Endothelial cell of umbilical vein (primary cell): ENCODE measurements around the gene KCNJ2. TPM values are rescaled to one million over a fixed set of nuclear protein-coding genes. Genes with fewer than 3 reads are reported as not detected.

Source experiments
- BruUV-seq: library from RNA; stranded (reverse); fragments of 400-500 nt; replicated peaks from 2 replicates; lab custom pipeline; 2021; lab: Mats Ljungman, UMichigan
- CTCF ChIA-PET: fragments of 300-600, 350-600 bp; sonication (Branson Sonifier 250); formaldehyde crosslinking; loops from one replicate; lab custom pipeline; 2021; ENCODE audit warnings: antibody characterized with exemption, inconsistent platforms; lab: Charles Lee
- POLR2A ChIA-PET: fragments of 300-600, 350-600 bp; sonication (Branson Sonifier 250); formaldehyde crosslinking; loops from one replicate; lab custom pipeline; 2021; ENCODE audit warnings: antibody characterized with exemption, inconsistent platforms; lab: Charles Lee
- DNase-seq: peaks from one replicate; pipeline ENCODE4 v3.0.0-alpha.2; 2011; ENCODE audit warnings: low read depth, low spot score
- FAIRE-seq: peaks from 2 replicates; lab custom pipeline; 2011; peaks lifted over from hg19 to GRCh38; lab: Jason Lieb, UNC
- H2AFZ ChIP-seq: 2 replicates; pipeline ENCODE4 v1.6.0; 2012; ENCODE audit warnings: low read depth, low read length, control low read depth, inconsistent platforms
- H3K27ac ChIP-seq: 2 replicates; pipeline ENCODE4 v1.5.1; 2011; ENCODE audit warnings: low read depth, mild to moderate bottlenecking, control low read depth, low read length, moderate library complexity; ENCODE audit not compliant: insufficient read depth
- H3K27me3 ChIP-seq, 2 experiments: 2 replicates each; pipeline versions ENCODE4 v1.6.0 to v1.6.1; 2011; ENCODE audit warnings: low read length in 2 of 2, mixed read lengths in 1 of 2; ENCODE audit not compliant: control insufficient read depth in 2 of 2, insufficient read depth in 2 of 2
- H3K36me3 ChIP-seq, 2 experiments: 2 replicates in 1 of 2; 3 replicates in 1 of 2; pipeline ENCODE4 v1.5.1; 2011; ENCODE audit warnings: low read length in 2 of 2, mild to moderate bottlenecking in 1 of 2, moderate library complexity in 1 of 2; ENCODE audit not compliant: control insufficient read depth in 2 of 2, insufficient read depth in 2 of 2; ENCODE audit errors: extremely low read depth in 1 of 2
- H3K4me1 ChIP-seq: 3 replicates; pipeline ENCODE4 v1.5.1; 2011; ENCODE audit warnings: mild to moderate bottlenecking, low read length; ENCODE audit not compliant: control insufficient read depth, insufficient read depth; ENCODE audit errors: extremely low read depth
- H3K4me2 ChIP-seq: 2 replicates; pipeline ENCODE4 v1.6.1; 2011; ENCODE audit warnings: low read length, control low read depth, mixed read lengths; ENCODE audit not compliant: insufficient read depth
- H3K4me3 ChIP-seq, 3 experiments: fragments of 200-600 bp in 1 of 3; sonication (generic), shearing (Covaris generic) in 1 of 3; replicated peaks in 1 of 3; 2 replicates each; pipeline ENCODE4 v1.5.1; 2011 to 2016; ENCODE audit warnings: control low read depth in 3 of 3, low read length in 3 of 3, mild to moderate bottlenecking in 2 of 3, inconsistent platforms in 1 of 3, low read depth in 1 of 3, moderate library complexity in 1 of 3; ENCODE audit not compliant: insufficient read depth in 1 of 3
- H3K79me2 ChIP-seq: 2 replicates; pipeline ENCODE4 v1.6.0; 2012; ENCODE audit warnings: low read length, inconsistent platforms; ENCODE audit not compliant: control insufficient read depth, insufficient read depth
- H3K9ac ChIP-seq: replicated peaks from 2 replicates; pipeline ENCODE3; 2011; ENCODE audit warnings: low read length, control low read depth; ENCODE audit not compliant: insufficient read depth; ENCODE audit errors: extremely low read depth
- H3K9me1 ChIP-seq: replicated peaks from 3 replicates; pipeline ENCODE4 v1.6.0; 2011; ENCODE audit warnings: mild to moderate bottlenecking, low read length; ENCODE audit not compliant: control insufficient read depth, insufficient read depth; ENCODE audit errors: extremely low read depth
- H3K9me3 ChIP-seq: replicated peaks from 2 replicates; pipeline ENCODE4 v1.5.1; 2012; ENCODE audit warnings: low read length, inconsistent platforms; ENCODE audit not compliant: control insufficient read depth, insufficient read depth
- H4K20me1 ChIP-seq: replicated peaks from 2 replicates; pipeline ENCODE3; 2011; ENCODE audit warnings: mild to moderate bottlenecking, low read length; ENCODE audit not compliant: control insufficient read depth, insufficient read depth; ENCODE audit errors: extremely low read depth
- EZH2 ChIP-seq: IDR thresholded peaks from 2 replicates; pipeline ENCODE4 v1.6.1; 2012; ENCODE audit warnings: borderline replicate concordance, low read depth, mild to moderate bottlenecking, moderate library complexity, low read length, inconsistent platforms; ENCODE audit not compliant: severe bottlenecking
- FOS ChIP-seq: IDR thresholded peaks from 2 replicates; pipeline ENCODE4 v1.6.1; 2011; ENCODE audit warnings: mild to moderate bottlenecking, low read length, moderate library complexity, borderline replicate concordance; ENCODE audit not compliant: insufficient read depth
- GATA2 ChIP-seq: IDR thresholded peaks from 2 replicates; pipeline ENCODE4 v1.7.0; 2011; ENCODE audit warnings: low read depth, mild to moderate bottlenecking, moderate library complexity, mixed read lengths, low read length; ENCODE audit not compliant: insufficient read length, insufficient read depth
- JUN ChIP-seq: IDR thresholded peaks from 2 replicates; pipeline ENCODE4 v1.6.1; 2011; ENCODE audit warnings: borderline replicate concordance, low read depth; ENCODE audit not compliant: insufficient read length, insufficient read depth
- MAX ChIP-seq: IDR thresholded peaks from 2 replicates; pipeline ENCODE4 v1.6.1; 2011; ENCODE audit not compliant: insufficient read depth, insufficient read length
- MYC ChIP-seq: IDR thresholded peaks from one replicate; pipeline ENCODE4 v1.6.1; 2011; ENCODE audit warnings: mild to moderate bottlenecking, low read depth, low read length
- POLR2A ChIP-seq: IDR thresholded peaks from 2 replicates; pipeline ENCODE4 v1.6.1; 2012; ENCODE audit warnings: low read depth, mild to moderate bottlenecking, control low read depth, low read length
- POLR2AphosphoS5 ChIP-seq: IDR thresholded peaks from 2 replicates; pipeline ENCODE4 v1.6.1; 2012; ENCODE audit warnings: low read depth, mild to moderate bottlenecking, control low read depth, low read length, moderate library complexity; ENCODE audit not compliant: insufficient read depth
- dilution Hi-C: fragments of 300-500 bp; cut with MboI; formaldehyde crosslinking; loops from one replicate; pipeline ENCODE4 v1.15.0; 2019; ENCODE audit warnings: low sequenced_read_pairs; ENCODE audit not compliant: extremely low pct_ligation_motif_present
- intact Hi-C: fragments of 100-400 bp; cut with micrococcal nuclease; formaldehyde crosslinking; loops from one replicate; pipeline ENCODE4 v1.10.0; 2022
- polyA plus RNA-seq, 4 experiments: library from polyadenylated mRNA; depleted of rRNA in 3 of 4; stranded (reverse) in 3 of 4; unstranded in 1 of 4; fragments of >200 nt; gene quantifications; 2 replicates each; pipeline versions ENCODE4 v1.2.1 to v1.2.3, GENCODE V29; 2011 to 2012; ENCODE audit warnings: missing spikeins in 1 of 4
- total RNA-seq: library from RNA; stranded (reverse); gene quantifications from 2 replicates; pipeline ENCODE4 v1.2.3, GENCODE V29; 2021
- TF ChIP-seq, protein P1 (sequence below), 2 donors: IDR thresholded peaks; 1 replicate in 1 of 2; 2 replicates in 1 of 2; pipeline ENCODE4 v1.5.1; 2011; ENCODE audit warnings: low read length in 2 of 2, mild to moderate bottlenecking in 2 of 2, moderate library complexity in 2 of 2, control low read depth in 1 of 2, inconsistent platforms in 1 of 2, low read depth in 1 of 2; ENCODE audit not compliant: insufficient read depth in 1 of 2; ENCODE audit errors: extremely low read depth in 1 of 2

KCNJ2 gene
- total and polyA plus RNA-seq, 2 donors (not counting 3 experiments of a cell fraction or from before 2014, with no cell fraction given), result 8.3 to 11.5 TPM

- DNase-seq, result peak; percentile 88
These were observed 48.2 kb upstream of the KCNJ2 start for GRCh38 chr17:70121126-70121525.

More at GRCh38 chr17:70121126-70121525, 48.2 kb upstream of the KCNJ2 start:
- H3K27me3 ChIP-seq, result no peaks in the 10 kb centered on the region
- BruUV-seq, result no TSS peak
- H3K27ac ChIP-seq, result peak overlapping the region; percentile 80
- H3K9me3 ChIP-seq, result no peaks in the 10 kb centered on the region
- no peaks in the 10 kb centered on the region for H3K79me2 ChIP-seq
- H3K4me3 ChIP-seq, result no peak overlapping the region
- ChIA-PET CTCF (interaction anchor here (1.0 to 1.6 kb wide), 2 partner anchors 11 to 514 kb away, joined by 4 to 7 read pairs; no protein-coding TSS in a partner anchor), POLR2A (interaction anchor here (0.9 to 1.0 kb wide), 2 partner anchors 11 to 12 kb away, joined by 3 to 4 read pairs; no protein-coding TSS in a partner anchor)
- dilution Hi-C loops (no loop called here), intact Hi-C loops (loop anchor here (1.0 kb wide), 4 partner anchors 11 to 87 kb away; no protein-coding TSS in a partner anchor)
- peak; percentile 82 for FAIRE-seq
- H2AFZ ChIP-seq, result no peak overlapping the region
- H3K4me2 ChIP-seq, result peak overlapping the region; percentile 68
- TF ChIP-seq, protein P1, sequence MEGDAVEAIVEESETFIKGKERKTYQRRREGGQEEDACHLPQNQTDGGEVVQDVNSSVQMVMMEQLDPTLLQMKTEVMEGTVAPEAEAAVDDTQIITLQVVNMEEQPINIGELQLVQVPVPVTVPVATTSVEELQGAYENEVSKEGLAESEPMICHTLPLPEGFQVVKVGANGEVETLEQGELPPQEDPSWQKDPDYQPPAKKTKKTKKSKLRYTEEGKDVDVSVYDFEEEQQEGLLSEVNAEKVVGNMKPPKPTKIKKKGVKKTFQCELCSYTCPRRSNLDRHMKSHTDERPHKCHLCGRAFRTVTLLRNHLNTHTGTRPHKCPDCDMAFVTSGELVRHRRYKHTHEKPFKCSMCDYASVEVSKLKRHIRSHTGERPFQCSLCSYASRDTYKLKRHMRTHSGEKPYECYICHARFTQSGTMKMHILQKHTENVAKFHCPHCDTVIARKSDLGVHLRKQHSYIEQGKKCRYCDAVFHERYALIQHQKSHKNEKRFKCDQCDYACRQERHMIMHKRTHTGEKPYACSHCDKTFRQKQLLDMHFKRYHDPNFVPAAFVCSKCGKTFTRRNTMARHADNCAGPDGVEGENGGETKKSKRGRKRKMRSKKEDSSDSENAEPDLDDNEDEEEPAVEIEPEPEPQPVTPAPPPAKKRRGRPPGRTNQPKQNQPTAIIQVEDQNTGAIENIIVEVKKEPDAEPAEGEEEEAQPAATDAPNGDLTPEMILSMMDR (IDR thresholded peaks at IDR 0.05; ENCODE audit: extremely low read depth in 1 of 2, insufficient read depth in 1 of 2, low read depth in 1 of 2, low read length in 2 of 2), result no peak
- no peak for TF ChIP-seq MAX
- TF ChIP-seq EZH2, result no peak
- TF ChIP-seq JUN, result peak; percentile 46
- no peak for TF ChIP-seq MYC
- TF ChIP-seq POLR2A, result no peak
- peak; percentile 25 for TF ChIP-seq GATA2
- peak; percentile 22 for TF ChIP-seq FOS
- peak; percentile 28 for TF ChIP-seq POLR2AphosphoS5
- H3K36me3 ChIP-seq, result no peaks in the 10 kb centered on the region
- H3K4me1 ChIP-seq, result peaks cover 36% of the 10 kb centered on the region
- no peaks in the 10 kb centered on the region for H4K20me1 ChIP-seq
- peak overlapping the region; percentile 67 for H3K9ac ChIP-seq
- no peaks in the 10 kb centered on the region for H3K9me1 ChIP-seq
